Activated CD4-positive, alpha-beta T cell treated with anti-CD3 and anti-CD28 coated beads for 1 hour (primary cell): ENCODE data around the gene PTPRE.

ENCODE experiments used
- DNase-seq: peaks from one replicate; pipeline ENCODE4 v3.0.0-alpha.2; 2020

PTPRE gene

GRCh38 chr10:128109707-128110106 is 202.8 kb downstream of the PTPRE start:
- no peak for DNase-seq

- DNase-seq: no peak
Observed at GRCh38 chr10:128110339-128110738, 203.4 kb downstream of the PTPRE start.

DNA sequence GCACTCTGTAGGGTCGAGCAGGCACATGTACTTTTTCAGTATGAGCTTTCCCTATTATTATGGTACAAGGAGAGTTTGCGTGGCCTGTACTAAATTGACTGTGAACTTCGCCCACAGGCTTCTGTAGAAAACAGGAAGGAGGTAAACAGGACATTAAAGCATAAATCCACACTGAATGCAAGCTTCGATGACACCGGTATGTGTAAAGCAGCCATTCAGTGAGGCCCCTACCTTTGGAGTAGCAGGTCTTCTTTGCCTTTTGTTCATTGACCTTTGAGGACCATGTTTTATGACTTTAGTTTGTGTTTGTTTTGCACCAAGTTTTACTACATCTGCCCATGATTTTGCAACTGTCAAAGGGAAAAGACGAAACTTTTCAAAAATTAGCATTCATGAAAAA is 204.8 kb downstream of the PTPRE start:
- DNase-seq: no peak

GRCh38 chr10:128113026-128113425 is 206.1 kb downstream of the PTPRE start:
- no peak for DNase-seq

GRCh38 chr10:128114901-128115300 is 208.0 kb downstream of the PTPRE start:
- no peak for DNase-seq

DNA sequence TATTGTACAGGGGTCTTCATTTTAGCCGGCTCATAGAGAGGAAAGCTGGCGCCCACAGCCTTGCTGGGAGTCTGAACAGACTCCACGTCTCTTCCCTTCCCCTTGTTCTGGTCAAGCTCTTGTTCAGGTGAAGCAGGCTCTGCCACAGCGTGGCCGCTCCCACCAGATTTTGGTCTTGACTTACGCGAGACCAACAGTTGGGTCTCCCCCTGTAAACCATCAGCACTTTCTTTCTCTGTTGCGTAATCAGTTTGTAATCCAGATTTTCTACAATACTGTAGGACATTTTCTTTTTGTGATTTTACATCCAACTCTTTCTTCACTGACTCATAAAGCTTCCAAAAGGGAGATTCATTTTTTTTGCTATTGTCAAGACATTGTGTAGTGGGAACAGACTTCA is 208.5 kb downstream of the PTPRE start:
- DNase-seq: no peak

DNA sequence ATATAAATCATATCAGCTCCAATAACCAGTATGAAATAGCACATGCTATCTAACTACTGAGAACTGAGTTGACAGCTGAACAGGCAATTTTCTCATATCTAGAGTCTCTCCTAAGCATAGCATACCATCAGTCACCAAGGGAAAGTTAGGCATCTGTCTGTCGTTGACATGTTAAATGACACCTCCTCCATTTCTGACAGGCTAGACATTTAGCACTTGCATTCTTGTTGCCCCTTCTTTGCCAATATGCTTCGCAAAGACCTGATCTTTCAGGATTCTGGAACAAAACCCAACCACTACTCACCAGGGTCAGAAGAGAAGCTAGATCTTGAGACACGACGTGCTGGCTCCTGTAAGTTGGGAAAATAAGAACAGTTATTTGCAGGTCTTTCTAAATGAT is 209.3 kb downstream of the PTPRE start:
- DNase-seq: no peak

DNA sequence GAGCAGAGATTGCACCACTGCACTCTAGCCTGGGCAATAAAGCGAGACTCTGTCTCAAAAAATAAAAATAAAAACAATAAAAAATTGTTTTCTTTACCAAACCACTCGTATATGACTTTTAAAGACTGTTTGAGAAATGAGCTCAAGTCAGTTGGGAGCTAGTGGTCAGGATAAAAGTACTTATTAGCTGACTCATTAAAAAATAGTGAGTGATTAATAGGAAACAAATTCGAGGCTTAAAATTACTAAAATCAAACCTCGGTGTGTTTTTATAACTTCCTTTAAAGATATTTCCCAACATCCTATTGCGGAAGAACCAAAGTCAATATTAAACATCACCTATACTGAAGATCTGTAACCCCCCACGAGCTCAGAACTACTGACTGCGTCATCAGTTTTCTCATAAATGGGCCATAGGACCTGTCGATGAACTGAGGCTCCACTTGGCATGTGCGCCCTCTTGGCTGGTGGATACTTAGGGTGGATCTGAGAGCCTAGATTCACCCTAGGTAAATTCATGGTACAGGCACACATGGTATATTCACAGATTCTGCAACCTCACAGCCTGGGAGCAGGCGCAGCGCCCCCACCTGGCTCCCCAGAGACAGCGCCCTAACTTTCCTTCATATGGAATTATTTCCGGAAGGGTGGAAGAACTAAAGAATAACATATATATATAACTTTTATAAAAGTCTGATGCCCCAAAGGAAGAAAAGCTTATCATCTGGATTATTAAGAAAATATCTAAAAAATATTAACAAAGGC is 210.1 kb downstream of the PTPRE start:
- no peak for DNase-seq

GRCh38 chr10:128121750-128122412 is 215.0 kb downstream of the PTPRE start:
- DNase-seq: no peak

- no peak for DNase-seq
Observed at GRCh38 chr10:128122931-128123330, 216.0 kb downstream of the PTPRE start.

DNA sequence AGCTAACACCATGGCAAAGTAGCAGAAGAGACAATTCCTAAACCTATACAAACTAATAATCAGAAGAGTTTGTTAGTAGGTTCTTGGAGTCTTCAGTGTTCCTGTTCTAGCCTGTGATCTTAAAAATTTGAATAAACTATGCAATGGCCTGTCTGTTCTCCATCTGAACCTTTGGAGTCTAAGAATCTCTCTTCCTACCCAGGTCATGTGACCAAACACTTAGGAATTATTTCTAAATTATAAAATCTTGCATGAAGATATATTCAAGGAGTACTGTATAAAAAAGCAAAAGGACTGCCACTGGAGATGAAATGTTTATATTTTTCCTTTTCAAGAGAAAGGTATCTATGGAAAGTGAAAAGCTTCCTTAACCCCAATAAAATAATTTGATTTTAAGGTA is 216.9 kb downstream of the PTPRE start:
- DNase-seq: no peak

DNA sequence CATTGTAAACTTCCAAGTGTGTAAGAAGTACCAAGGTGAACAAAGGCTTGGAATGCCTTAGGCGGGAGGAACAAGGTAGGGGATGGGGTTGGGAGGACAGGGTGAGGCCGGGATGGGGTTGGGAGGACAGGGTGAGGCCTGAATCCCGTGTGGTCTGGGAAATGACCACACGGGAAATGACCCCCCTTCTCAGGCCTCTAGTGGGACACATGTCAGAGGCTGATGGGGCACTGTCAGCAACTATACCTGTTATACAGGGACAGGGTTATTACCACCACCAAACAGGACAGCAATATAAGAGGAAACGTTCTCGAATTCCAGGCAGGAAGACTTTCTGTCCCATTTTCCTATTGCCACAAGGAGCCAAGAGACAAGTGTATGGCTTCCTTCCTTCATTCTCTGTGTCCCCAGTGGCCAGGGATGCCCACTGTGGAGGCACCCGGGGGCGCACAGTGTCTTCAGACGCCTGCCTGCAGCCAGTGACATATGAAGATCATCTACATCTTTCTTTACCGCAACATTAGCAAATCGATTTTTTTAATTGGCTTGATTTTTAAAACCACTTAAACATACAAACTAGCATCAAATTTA is 218.0 kb downstream of the PTPRE start:
- DNase-seq: no peak

GRCh38 chr10:128125416-128125943 is 218.6 kb downstream of the PTPRE start:
- DNase-seq: no peak

GRCh38 chr10:128125944-128126764 is 219.3 kb downstream of the PTPRE start, which contains the start of gene MKI67:
MKI67 (minus strand) TSS chr10:128126423; CDS start chr10:128125667, 756 bp downstream.
- DNase-seq: peak; percentile 78

DNA sequence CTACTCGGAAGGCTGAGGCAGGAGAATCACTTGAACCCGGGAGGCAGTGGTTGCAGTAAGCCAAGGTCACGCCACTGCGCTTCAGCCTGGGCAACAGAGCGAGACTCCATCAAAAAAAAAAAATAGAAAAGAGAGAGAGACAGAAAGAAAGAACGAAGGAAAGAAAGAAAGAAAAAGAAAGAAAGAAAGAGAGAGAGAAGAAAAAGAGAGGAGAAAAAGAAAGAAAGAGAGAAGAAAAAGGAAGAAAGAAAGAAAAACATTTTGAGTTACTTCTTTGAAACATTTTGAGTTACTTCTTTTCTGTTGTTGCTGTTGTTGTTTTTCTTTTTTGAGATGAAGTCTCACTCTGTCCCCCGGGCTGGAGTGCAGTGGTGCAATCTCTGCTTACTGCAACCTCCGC is 221.7 kb downstream of the PTPRE start:
- DNase-seq: no peak

DNA sequence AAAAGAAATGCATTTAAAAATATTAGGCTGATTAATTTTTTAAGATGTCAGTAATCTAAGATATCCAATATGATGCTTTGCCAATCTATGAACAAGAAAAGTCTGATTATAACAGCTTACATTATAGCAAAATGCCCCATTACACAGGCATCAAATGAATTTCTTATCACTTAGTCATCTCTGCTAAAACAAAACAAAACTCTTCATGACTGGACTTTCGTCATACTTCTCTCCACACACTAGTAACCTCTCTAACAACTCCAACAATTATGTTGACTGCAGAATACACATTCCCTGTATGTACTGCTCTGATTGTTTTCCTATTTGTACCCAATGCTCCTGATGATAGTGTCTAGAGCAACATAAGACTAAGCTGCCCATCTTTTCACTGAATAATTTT is 223.1 kb downstream of the PTPRE start:
- DNase-seq: no peak
